ENCODE results near the gene GPX6.

DNA sequence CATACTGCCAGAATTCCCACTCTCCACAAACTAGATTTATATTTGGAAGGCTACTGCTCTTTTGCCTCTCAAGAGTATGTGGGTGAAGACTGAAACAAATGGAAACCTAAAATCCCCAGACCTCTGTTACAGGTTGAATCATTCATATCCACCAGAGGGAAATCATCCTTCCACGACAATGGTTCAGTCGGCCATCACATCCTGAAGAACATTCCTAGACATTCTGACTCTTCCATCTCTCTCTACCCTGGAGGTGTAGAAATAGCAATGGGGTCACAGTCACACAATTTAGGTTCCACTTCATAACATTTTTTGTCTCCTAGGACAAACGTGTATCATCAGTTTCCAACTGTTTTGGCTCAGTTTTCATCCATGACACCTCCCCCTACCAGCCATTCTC, 18.7 kb upstream of the GPX6 start:
- TF ChIP-seq, protein P1, sequence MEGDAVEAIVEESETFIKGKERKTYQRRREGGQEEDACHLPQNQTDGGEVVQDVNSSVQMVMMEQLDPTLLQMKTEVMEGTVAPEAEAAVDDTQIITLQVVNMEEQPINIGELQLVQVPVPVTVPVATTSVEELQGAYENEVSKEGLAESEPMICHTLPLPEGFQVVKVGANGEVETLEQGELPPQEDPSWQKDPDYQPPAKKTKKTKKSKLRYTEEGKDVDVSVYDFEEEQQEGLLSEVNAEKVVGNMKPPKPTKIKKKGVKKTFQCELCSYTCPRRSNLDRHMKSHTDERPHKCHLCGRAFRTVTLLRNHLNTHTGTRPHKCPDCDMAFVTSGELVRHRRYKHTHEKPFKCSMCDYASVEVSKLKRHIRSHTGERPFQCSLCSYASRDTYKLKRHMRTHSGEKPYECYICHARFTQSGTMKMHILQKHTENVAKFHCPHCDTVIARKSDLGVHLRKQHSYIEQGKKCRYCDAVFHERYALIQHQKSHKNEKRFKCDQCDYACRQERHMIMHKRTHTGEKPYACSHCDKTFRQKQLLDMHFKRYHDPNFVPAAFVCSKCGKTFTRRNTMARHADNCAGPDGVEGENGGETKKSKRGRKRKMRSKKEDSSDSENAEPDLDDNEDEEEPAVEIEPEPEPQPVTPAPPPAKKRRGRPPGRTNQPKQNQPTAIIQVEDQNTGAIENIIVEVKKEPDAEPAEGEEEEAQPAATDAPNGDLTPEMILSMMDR (conservative IDR thresholded peaks at IDR 0.05), result no peak
- no peak for TF ChIP-seq ZFX (IDR thresholded peaks at IDR 0.05)
